ENCODE results near the gene DSCAML1. TPM values are rescaled to one million over a fixed set of nuclear protein-coding genes. Genes with fewer than 3 reads are reported as not detected.

Gene DSCAML1
- total and polyA plus RNA-seq, 10 of the 15 experiments (the other 5 are each of a cell fraction or from before 2014, with no cell fraction given), result 0.03 to 0.18 (median 0.06) TPM; not detected in 1

GRCh38 chr11:117822074-117823033 is 25.3 kb upstream of the DSCAML1 start:
- no peak overlapping the region for H3K27ac ChIP-seq (ENCODE audit: control insufficient read depth, insufficient read depth)

More at GRCh38 chr11:117822074-117823033, 25.3 kb upstream of the DSCAML1 start:
- DNase-seq (ENCODE audit: low read depth, low spot score) (no peak), FAIRE-seq (no peak), ATAC-seq (peak; percentile 46)
- no peaks in the 10 kb centered on the region for H3K27me3 ChIP-seq (replicated peaks in 1 of 2; ENCODE audit: control insufficient read depth in 2 of 2, insufficient read depth in 2 of 2, low read length in 1 of 2)
- 39% methylated on average over 32 of the region's 33 CpGs for WGBS (ENCODE audit: insufficient coverage, insufficient replicate concordance, low lambda C conversion rate, missing lambda C conversion rate)
- H3K9me3 ChIP-seq (replicated peaks; ENCODE audit: control insufficient read depth, insufficient read depth, low read length), result no peaks in the 10 kb centered on the region
- H3K4me2 ChIP-seq (ENCODE audit: control insufficient read depth, insufficient read depth), result no peak overlapping the region
- in situ Hi-C loops (cut with MboI) (no loop called here), intact Hi-C loops (cut with micrococcal nuclease; ENCODE audit: unreplicated experiment) (loop anchor here (1.0 kb wide), 3 partner anchors 22 to 231 kb away; no protein-coding TSS in a partner anchor)
- H2AFZ ChIP-seq (ENCODE audit: control insufficient read depth, low read depth, low read length), result no peak overlapping the region
- RAD21 ChIA-PET (ENCODE audit: unreplicated experiment), result interaction anchor here (0.7 to 22.6 kb wide), 15 partner anchors 12 to 349 kb away, joined by 3 to 393 read pairs (median 5); no protein-coding TSS in a partner anchor
- SMC1A ChIA-PET (ENCODE audit: uncharacterized antibody, unreplicated experiment), result interaction anchor here (0.8 to 11.7 kb wide), 23 partner anchors 12 to 231 kb away, joined by 3 to 318 read pairs (median 4); no protein-coding TSS in a partner anchor
- H4K20me1 ChIP-seq (ENCODE audit: control insufficient read depth, insufficient read depth), result no peaks in the 10 kb centered on the region
- H3K4me3 ChIP-seq, result no peak overlapping the region
- peaks cover 29% of the 10 kb centered on the region for H3K4me1 ChIP-seq (ENCODE audit: control insufficient read depth, insufficient read depth, low read length)
- no peaks in the 10 kb centered on the region for H3K79me2 ChIP-seq (ENCODE audit: control insufficient read depth, insufficient read depth, low read length)
- POLR2A ChIA-PET, result interaction anchor here (0.7 to 2.7 kb wide), 5 partner anchors 9 to 230 kb away, joined by 3 to 9 read pairs (median 4); no protein-coding TSS in a partner anchor
- BruUV-seq (replicated peaks), result no TSS peak
- H3K36me3 ChIP-seq (ENCODE audit: control insufficient read depth in 2 of 2, insufficient read depth in 2 of 2, low read length in 1 of 2), result no peaks in the 10 kb centered on the region
- no peak overlapping the region for H3K9ac ChIP-seq (ENCODE audit: control insufficient read depth, insufficient read depth, low read length)
- CTCF ChIA-PET, result interaction anchor here (0.8 to 16.0 kb wide), 28 partner anchors 8 to 397 kb away, joined by 3 to 503 read pairs (median 4); no protein-coding TSS in a partner anchor
- TF ChIP-seq YY1 (IDR thresholded peaks at IDR 0.05; ENCODE audit: low read depth, low read length) (0 out of 2 replicates have a peak, but pooled peaks have one; percentile 21), ZZZ3 (IDR thresholded peaks at IDR 0.05; ENCODE audit: control insufficient read depth, insufficient read length, low read depth) (no peak), SMC3 (IDR thresholded peaks at IDR 0.05; ENCODE audit: borderline replicate concordance, low read length) (peak; percentile 67), CREM (IDR thresholded peaks at IDR 0.05; ENCODE audit: low read depth) (no peak), RAD21 (IDR thresholded peaks at IDR 0.05; ENCODE audit: insufficient read depth, low read depth, low read length) (peak; percentile 54), HDGF (IDR thresholded peaks at IDR 0.05) (0 out of 2 replicates have a peak, but pooled peaks have one; percentile 13), RUNX3 (IDR thresholded peaks at IDR 0.05; ENCODE audit: low read length) (0 out of 2 replicates have a peak, but pooled peaks have one; percentile 13), IKZF1 (conservative IDR thresholded peaks at IDR 0.05) (peak; percentile 49), IKZF2 (IDR thresholded peaks at IDR 0.05) (no peak; a peak in 1 of 4 replicates)
- TF ChIP-seq, protein P1, sequence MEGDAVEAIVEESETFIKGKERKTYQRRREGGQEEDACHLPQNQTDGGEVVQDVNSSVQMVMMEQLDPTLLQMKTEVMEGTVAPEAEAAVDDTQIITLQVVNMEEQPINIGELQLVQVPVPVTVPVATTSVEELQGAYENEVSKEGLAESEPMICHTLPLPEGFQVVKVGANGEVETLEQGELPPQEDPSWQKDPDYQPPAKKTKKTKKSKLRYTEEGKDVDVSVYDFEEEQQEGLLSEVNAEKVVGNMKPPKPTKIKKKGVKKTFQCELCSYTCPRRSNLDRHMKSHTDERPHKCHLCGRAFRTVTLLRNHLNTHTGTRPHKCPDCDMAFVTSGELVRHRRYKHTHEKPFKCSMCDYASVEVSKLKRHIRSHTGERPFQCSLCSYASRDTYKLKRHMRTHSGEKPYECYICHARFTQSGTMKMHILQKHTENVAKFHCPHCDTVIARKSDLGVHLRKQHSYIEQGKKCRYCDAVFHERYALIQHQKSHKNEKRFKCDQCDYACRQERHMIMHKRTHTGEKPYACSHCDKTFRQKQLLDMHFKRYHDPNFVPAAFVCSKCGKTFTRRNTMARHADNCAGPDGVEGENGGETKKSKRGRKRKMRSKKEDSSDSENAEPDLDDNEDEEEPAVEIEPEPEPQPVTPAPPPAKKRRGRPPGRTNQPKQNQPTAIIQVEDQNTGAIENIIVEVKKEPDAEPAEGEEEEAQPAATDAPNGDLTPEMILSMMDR (IDR thresholded peaks at IDR 0.05 in 2 of 3, conservative IDR thresholded peaks at IDR 0.05 in 1 of 3; ENCODE audit: control insufficient read depth in 2 of 3, extremely low read depth in 1 of 3, insufficient read depth in 1 of 3, low read depth in 3 of 3, low read length in 3 of 3), result peak; percentile 57 to 90 (median 71)

Measured in GM12878 (cell line).